H1 (cell line): ENCODE results near the gene FBLIM1.

Experiments
- BCL11A ChIP-seq, 2 experiments: IDR thresholded peaks; one replicate each; pipeline ENCODE4 v1.6.1; 2011; ENCODE audit warnings: low read depth in 2 of 2, low read length in 2 of 2, mild to moderate bottlenecking in 2 of 2
- CHD1 ChIP-seq: IDR thresholded peaks from 2 replicates; pipeline ENCODE4 v1.6.1; 2012; ENCODE audit warnings: low read depth, low read length, improper control_type of control experiment
- CREB1 ChIP-seq: IDR thresholded peaks from 2 replicates; pipeline ENCODE4 v1.6.1; 2012; ENCODE audit warnings: inconsistent platforms
- CTCF ChIP-seq, 3 experiments: IDR thresholded peaks; 1 replicate in 2 of 3; 2 replicates in 1 of 3; pipeline versions ENCODE4 v1.5.1 to v1.6.1; 2011; ENCODE audit warnings: low read length in 3 of 3, mild to moderate bottlenecking in 3 of 3, inconsistent platforms in 2 of 3, low read depth in 1 of 3, moderate library complexity in 1 of 3; ENCODE audit not compliant: insufficient read depth in 1 of 3; ENCODE audit errors: control extremely low read depth in 1 of 3
- EP300 ChIP-seq, 2 experiments: IDR thresholded peaks; 1 replicate in 1 of 2; 2 replicates in 1 of 2; pipeline ENCODE4 v1.6.1; 2011 to 2012; ENCODE audit warnings: low read depth in 2 of 2, low read length in 2 of 2, mild to moderate bottlenecking in 2 of 2, borderline replicate concordance in 1 of 2, inconsistent platforms in 1 of 2, moderate library complexity in 1 of 2
- GABPA ChIP-seq: IDR thresholded peaks from 2 replicates; pipeline ENCODE4 v1.6.1; 2011; ENCODE audit warnings: mild to moderate bottlenecking, low read length, moderate library complexity, borderline replicate concordance; ENCODE audit not compliant: insufficient read depth
- POLR2A ChIP-seq, 2 experiments: IDR thresholded peaks; 1 replicate in 1 of 2; 2 replicates in 1 of 2; pipeline ENCODE4 v1.6.1; 2011; ENCODE audit warnings: low read depth in 2 of 2, low read length in 2 of 2, mild to moderate bottlenecking in 2 of 2; ENCODE audit errors: control extremely low read depth in 1 of 2
- RAD21 ChIP-seq, 2 experiments: IDR thresholded peaks in 1 of 2; conservative IDR thresholded peaks in 1 of 2; 2 replicates each; pipeline ENCODE4 v1.6.1; 2011; ENCODE audit warnings: low read depth in 2 of 2, low read length in 2 of 2, improper control_type of control experiment in 1 of 2, inconsistent platforms in 1 of 2, mild to moderate bottlenecking in 1 of 2, moderate library complexity in 1 of 2
- SIN3A ChIP-seq, 2 experiments: IDR thresholded peaks in 1 of 2; conservative IDR thresholded peaks in 1 of 2; 2 replicates each; pipeline ENCODE4 v1.6.1; 2011 to 2012; ENCODE audit warnings: low read length in 2 of 2, improper control_type of control experiment in 1 of 2, low read depth in 1 of 2, mild to moderate bottlenecking in 1 of 2
- TAF1 ChIP-seq: IDR thresholded peaks from 2 replicates; pipeline ENCODE4 v1.6.1; 2011; ENCODE audit warnings: mild to moderate bottlenecking, low read depth, low read length
- TEAD4 ChIP-seq: IDR thresholded peaks from 2 replicates; pipeline ENCODE4 v1.6.1; 2012; ENCODE audit warnings: low read depth, low read length, inconsistent platforms, mixed read lengths

- TF ChIP-seq GABPA, result no peak
- TF ChIP-seq POLR2A (IDR thresholded peaks at IDR 0.05; ENCODE audit: control extremely low read depth in 1 of 2, low read depth in 2 of 2, low read length in 2 of 2), result no peak
- TF ChIP-seq TAF1, result 0 out of 2 replicates have a peak, but pooled peaks have one; percentile 34
- TF ChIP-seq TEAD4, result no peak
- no peak for TF ChIP-seq CTCF (IDR thresholded peaks at IDR 0.05; ENCODE audit: control extremely low read depth in 1 of 3, insufficient read depth in 1 of 3, low read depth in 1 of 3, low read length in 3 of 3)
- no peak for TF ChIP-seq BCL11A (IDR thresholded peaks at IDR 0.05; ENCODE audit: low read depth in 2 of 2, low read length in 2 of 2)
- no peak for TF ChIP-seq EP300 (IDR thresholded peaks at IDR 0.05; ENCODE audit: borderline replicate concordance in 1 of 2, low read depth in 2 of 2, low read length in 2 of 2)
- no peak for TF ChIP-seq RAD21 (IDR thresholded peaks at IDR 0.05 in 1 of 2, conservative IDR thresholded peaks at IDR 0.05 in 1 of 2; ENCODE audit: low read depth in 2 of 2, low read length in 2 of 2)
- no peak for TF ChIP-seq CHD1
- TF ChIP-seq CREB1, result no peak
- TF ChIP-seq SIN3A (conservative IDR thresholded peaks at IDR 0.05 in 1 of 2, IDR thresholded peaks at IDR 0.05 in 1 of 2; ENCODE audit: low read depth in 1 of 2, low read length in 2 of 2), result peak in 1 of 2 experiments; percentile 49; a peak in 1 of 4 replicates
Measured at GRCh38 chr1:15757575-15758342, 836 bp upstream of the FBLIM1 start.
